Astrocyte (in vitro differentiated cells and primary cell): Measurements from ENCODE around the gene DNAH17. TPM values are rescaled to one million over a fixed set of nuclear protein-coding genes. Genes with fewer than 3 reads are reported as not detected.

Experiments used
- DNase-seq: peaks from one replicate; pipeline ENCODE4 v3.0.0-alpha.2; 2010; ENCODE audit warnings: low read depth
- FAIRE-seq: peaks from 2 replicates; lab custom pipeline; 2011; peaks lifted over from hg19 to GRCh38; lab: Jason Lieb, UNC
- H2AFZ ChIP-seq: 2 replicates; pipeline ENCODE4 v1.6.0; 2012; ENCODE audit warnings: low read depth, low read length, inconsistent platforms
- H3K27ac ChIP-seq: 2 replicates; pipeline ENCODE4 v1.5.1; 2011; ENCODE audit warnings: low read depth, low read length, inconsistent platforms
- H3K27me3 ChIP-seq: 2 replicates; pipeline ENCODE4 v1.6.0; 2011; ENCODE audit warnings: low read length, inconsistent platforms; ENCODE audit not compliant: insufficient read depth
- H3K36me3 ChIP-seq: 2 replicates; pipeline ENCODE4 v1.5.1; 2011; ENCODE audit warnings: low read length, inconsistent platforms; ENCODE audit not compliant: insufficient read depth
- H3K4me1 ChIP-seq: 2 replicates; pipeline ENCODE4 v1.5.1; 2011; ENCODE audit warnings: low read length, inconsistent platforms; ENCODE audit not compliant: insufficient read depth
- H3K4me2 ChIP-seq: 2 replicates; pipeline ENCODE4 v1.6.0; 2012; ENCODE audit warnings: low read length, inconsistent platforms
- H3K4me3 ChIP-seq: 2 replicates; pipeline ENCODE4 v1.5.1; 2011; ENCODE audit warnings: low read depth, mild to moderate bottlenecking, low read length, inconsistent platforms; ENCODE audit not compliant: insufficient read depth
- H3K79me2 ChIP-seq: 2 replicates; pipeline ENCODE4 v1.6.0; 2012; ENCODE audit warnings: mild to moderate bottlenecking, low read length, inconsistent platforms; ENCODE audit not compliant: insufficient read depth
- H3K9ac ChIP-seq: 2 replicates; pipeline ENCODE4 v1.6.0; 2012; ENCODE audit warnings: mild to moderate bottlenecking, low read length, inconsistent platforms
- H3K9me3 ChIP-seq: 2 replicates; pipeline ENCODE4 v1.5.1; 2012; ENCODE audit warnings: low read depth, mild to moderate bottlenecking, low read length, inconsistent platforms; ENCODE audit not compliant: insufficient read depth
- H4K20me1 ChIP-seq: 2 replicates; pipeline ENCODE4 v1.6.0; 2012; ENCODE audit warnings: low read length, inconsistent platforms; ENCODE audit not compliant: insufficient read depth
- H3K27ac Mint-ChIP-seq: one replicate; pipeline ENCODE4 v1.8.0; 2021; ENCODE audit warnings: mild to moderate bottlenecking, mixed read lengths; ENCODE audit not compliant: unreplicated experiment
- H3K27me3 Mint-ChIP-seq: one replicate; pipeline ENCODE4 v1.8.0; 2021; ENCODE audit warnings: low read depth, mixed read lengths; ENCODE audit not compliant: unreplicated experiment
- H3K36me3 Mint-ChIP-seq: one replicate; pipeline ENCODE4 v1.8.0; 2021; ENCODE audit warnings: low read depth, mixed read lengths; ENCODE audit not compliant: unreplicated experiment
- H3K4me1 Mint-ChIP-seq: one replicate; pipeline ENCODE4 v1.8.0; 2021; ENCODE audit warnings: low read depth, mixed read lengths; ENCODE audit not compliant: unreplicated experiment
- H3K4me3 Mint-ChIP-seq: one replicate; pipeline ENCODE4 v1.8.0; 2021; ENCODE audit warnings: mild to moderate bottlenecking, moderate library complexity, mixed read lengths; ENCODE audit not compliant: unreplicated experiment
- H3K9me3 Mint-ChIP-seq: one replicate; pipeline ENCODE4 v1.8.0; 2021; ENCODE audit warnings: mild to moderate bottlenecking, mixed read lengths; ENCODE audit not compliant: unreplicated experiment
- CTCF ChIP-seq: IDR thresholded peaks from 2 replicates; pipeline ENCODE4 v1.5.1; 2011; ENCODE audit warnings: low read depth, mild to moderate bottlenecking, inconsistent platforms, low read length, moderate library complexity; ENCODE audit not compliant: insufficient read depth
- EZH2 ChIP-seq: IDR thresholded peaks from 2 replicates; pipeline ENCODE4 v1.6.1; 2012; ENCODE audit warnings: mild to moderate bottlenecking, low read length, inconsistent platforms; ENCODE audit not compliant: insufficient read depth
- total RNA-seq: library from RNA; stranded (reverse); gene quantifications from 2 replicates; pipeline ENCODE4 v1.2.1, GENCODE V29; 2021

The DNAH17 gene
- total RNA-seq, 1 donor from 2014 or later, result 0.14 TPM

GRCh38 chr17:78499715-78500540 is 77.3 kb downstream of the DNAH17 start:
- FAIRE-seq, result no peak
- TF ChIP-seq CTCF, result no peak
- TF ChIP-seq EZH2, result no peak
- H3K27ac Mint-ChIP-seq, result no peak overlapping the region

GRCh38 chr17:78498848-78499247 is 78.3 kb downstream of the DNAH17 start:
- Mint-ChIP-seq H3K27me3 (peaks cover 17% of the 10 kb centered on the region), H3K36me3 (no peaks in the 10 kb centered on the region), H3K4me1 (no peaks in the 10 kb centered on the region), H3K9me3 (no peaks in the 10 kb centered on the region), H3K27ac (no peak overlapping the region), H3K4me3 (no peak overlapping the region)
- FAIRE-seq, result no peak
- Histone ChIP-seq H3K4me3 (no peak overlapping the region), H3K27ac (no peak overlapping the region), H3K4me1 (no peaks in the 10 kb centered on the region), H3K79me2 (no peaks in the 10 kb centered on the region), H3K4me2 (no peak overlapping the region), H3K9ac (no peak overlapping the region), H3K27me3 (no peaks in the 10 kb centered on the region), H2AFZ (peak overlapping the region; percentile 10), H4K20me1 (no peaks in the 10 kb centered on the region), H3K9me3 (no peaks in the 10 kb centered on the region), H3K36me3 (no peaks in the 10 kb centered on the region)
- TF ChIP-seq EZH2 (no peak), CTCF (no peak)
- DNase-seq, result no peak

More at GRCh38 chr17:78499715-78500540, 77.3 kb downstream of the DNAH17 start:
- Mint-ChIP-seq H3K27me3 (peaks cover 17% of the 10 kb centered on the region), H3K4me1 (no peaks in the 10 kb centered on the region), H3K9me3 (no peaks in the 10 kb centered on the region), H3K4me3 (no peak overlapping the region), H3K36me3 (no peaks in the 10 kb centered on the region)
- no peaks in the 10 kb centered on the region for H3K36me3 ChIP-seq
- no peaks in the 10 kb centered on the region for H4K20me1 ChIP-seq
- no peak overlapping the region for H3K4me2 ChIP-seq
- DNase-seq, result no peak
- no peaks in the 10 kb centered on the region for H3K4me1 ChIP-seq
- H3K27me3 ChIP-seq, result no peaks in the 10 kb centered on the region
- no peak overlapping the region for H2AFZ ChIP-seq
- H3K79me2 ChIP-seq, result no peaks in the 10 kb centered on the region
- no peak overlapping the region for H3K27ac ChIP-seq
- H3K9me3 ChIP-seq, result no peaks in the 10 kb centered on the region
- no peak overlapping the region for H3K4me3 ChIP-seq
- no peak overlapping the region for H3K9ac ChIP-seq

GRCh38 chr17:78497115-78497540 is 80.1 kb downstream of the DNAH17 start:
- FAIRE-seq (no peak), DNase-seq (peak; percentile 39)
- H3K79me2 ChIP-seq, result no peaks in the 10 kb centered on the region
- no peak overlapping the region for H2AFZ ChIP-seq
- no peak for TF ChIP-seq EZH2
- TF ChIP-seq CTCF, result peak; percentile 76
- no peaks in the 10 kb centered on the region for H3K9me3 ChIP-seq
- no peak overlapping the region for H3K4me2 ChIP-seq
- H3K4me1 Mint-ChIP-seq, result no peaks in the 10 kb centered on the region
- no peak overlapping the region for H3K27ac Mint-ChIP-seq
- H3K4me3 ChIP-seq, result no peak overlapping the region
- H3K9me3 Mint-ChIP-seq, result no peaks in the 10 kb centered on the region
- no peaks in the 10 kb centered on the region for H3K27me3 ChIP-seq
- no peak overlapping the region for H3K4me3 Mint-ChIP-seq
- H4K20me1 ChIP-seq, result no peaks in the 10 kb centered on the region
- H3K36me3 ChIP-seq, result no peaks in the 10 kb centered on the region
- H3K27me3 Mint-ChIP-seq, result peaks cover 15% of the 10 kb centered on the region
- no peaks in the 10 kb centered on the region for H3K4me1 ChIP-seq
- H3K27ac ChIP-seq, result no peak overlapping the region
- H3K36me3 Mint-ChIP-seq, result no peaks in the 10 kb centered on the region
- no peak overlapping the region for H3K9ac ChIP-seq
